GM12873 (cell line): ENCODE results near the gene WDR70.

Experiments
- CTCF ChIP-seq: IDR thresholded peaks from 2 replicates; pipeline ENCODE4 v1.5.1; 2012; ENCODE audit warnings: low read depth, mild to moderate bottlenecking, moderate library complexity, low read length, control low read depth; ENCODE audit not compliant: insufficient read depth; ENCODE audit errors: missing control alignments

Gene WDR70

GRCh38 chr5:37379100-37379628, at the start of gene WDR70:
TSS of gene WDR70 (plus strand) at chr5:37379318. CDS start at chr5:37379368, 50 bp downstream.
- peak; percentile 76 for TF ChIP-seq CTCF

DNA sequence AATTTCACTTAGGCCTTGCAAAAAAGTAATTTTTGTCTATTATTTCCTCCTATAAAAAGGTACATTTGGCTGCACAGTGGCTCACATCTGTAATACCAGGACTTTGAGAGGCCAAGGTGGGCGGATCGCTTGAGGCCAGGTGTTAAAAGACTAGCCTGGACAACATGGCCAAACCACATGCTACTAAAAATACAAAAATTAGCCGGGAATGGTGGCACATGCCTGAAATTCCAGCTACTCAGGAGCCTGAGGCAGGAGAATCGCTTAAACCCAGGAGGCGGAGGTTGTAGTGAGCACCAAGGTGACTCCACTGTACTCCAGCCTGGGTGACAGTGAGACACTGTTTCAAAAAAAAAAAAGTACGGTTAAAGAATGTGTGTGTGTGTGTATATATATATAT, 24.0 kb upstream of the WDR70 start:
- no peak for TF ChIP-seq CTCF

DNA sequence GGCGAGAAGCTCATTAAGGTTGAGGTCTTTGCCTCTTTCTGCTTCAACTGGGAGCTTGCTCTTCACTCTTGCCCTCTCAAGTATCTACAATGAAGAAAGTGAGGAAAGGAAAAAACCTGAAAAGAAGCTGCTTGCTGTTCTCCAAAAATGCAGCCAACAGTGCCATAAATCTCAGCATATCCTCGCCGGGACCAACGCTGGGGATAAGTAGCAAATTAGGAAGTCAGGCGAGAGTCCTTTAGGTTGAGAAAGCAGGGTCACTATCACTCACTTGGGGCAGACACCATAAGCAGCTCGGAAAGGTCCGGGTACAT, 8.6 kb upstream of the WDR70 start:
- no peak for TF ChIP-seq CTCF

- TF ChIP-seq CTCF = peak; percentile 1
These were observed 8.0 kb upstream of the WDR70 start, which contains the start of gene NUP155 for GRCh38 chr5:37370864-37371726. TSS of gene NUP155 (minus strand) at chr5:37371106. CDS start at chr5:37370977, 129 bp downstream.

DNA sequence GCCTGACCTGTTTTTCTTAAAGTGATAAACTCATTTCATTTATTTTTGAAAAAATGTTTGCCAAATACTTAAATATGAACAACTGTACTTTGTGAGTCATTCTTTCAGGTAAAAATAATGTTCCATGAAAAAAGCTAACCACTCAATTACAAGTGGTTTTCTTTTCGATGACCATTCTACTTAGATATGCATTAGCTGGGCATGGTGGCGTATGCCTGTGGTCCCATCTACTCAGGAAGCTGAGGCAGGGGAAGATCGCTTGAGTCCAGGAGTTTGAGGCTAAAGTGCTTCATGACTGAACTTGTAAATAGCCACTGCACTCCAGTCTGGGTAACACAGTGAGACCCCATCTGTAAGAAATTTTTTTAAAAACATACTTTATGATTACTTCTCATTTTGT, 4.0 kb upstream of the WDR70 start:
- no peak for TF ChIP-seq CTCF

GRCh38 chr5:37391591-37391990, 12.5 kb downstream of the WDR70 start:
- TF ChIP-seq CTCF = no peak

GRCh38 chr5:37396352-37396751, 17.2 kb downstream of the WDR70 start:
- TF ChIP-seq CTCF = no peak
